Measurements from ENCODE around the gene TMEM168. TPM values are rescaled to one million over a fixed set of nuclear protein-coding genes. Genes with fewer than 3 reads are reported as not detected.

TMEM168 gene
- total and polyA plus RNA-seq, 2 donors (not counting 3 experiments of a cell fraction or from before 2014, with no cell fraction given) = 23.4 to 24.4 TPM

- dilution Hi-C loops (cut with MboI; ENCODE audit: extremely low pct_ligation_motif_present, low sequenced_read_pairs) = no loop called here
- no peak overlapping the region for H3K4me2 ChIP-seq (ENCODE audit: insufficient read depth, low read length)
Measured at GRCh38 chr7:112723416-112723815, 66.8 kb downstream of the TMEM168 start.

More at GRCh38 chr7:112723416-112723815, 66.8 kb downstream of the TMEM168 start:
- no peak overlapping the region for H3K4me3 ChIP-seq (replicated peaks in 1 of 3; ENCODE audit: insufficient read depth in 1 of 3, low read depth in 1 of 3, low read length in 3 of 3)
- no peak for DNase-seq (ENCODE audit: low read depth, low spot score)
- H3K9me3 ChIP-seq (replicated peaks; ENCODE audit: control insufficient read depth, insufficient read depth, low read length) = no peaks in the 10 kb centered on the region
- no peaks in the 10 kb centered on the region for H3K79me2 ChIP-seq (ENCODE audit: control insufficient read depth, insufficient read depth, low read length)
- ChIA-PET POLR2A (no interaction called here), CTCF (no interaction called here)
- no peaks in the 10 kb centered on the region for H4K20me1 ChIP-seq (replicated peaks; ENCODE audit: control insufficient read depth, extremely low read depth, insufficient read depth, low read length)
- H3K27ac ChIP-seq (ENCODE audit: insufficient read depth, low read depth, low read length) = no peak overlapping the region
- no peaks in the 10 kb centered on the region for H3K27me3 ChIP-seq (ENCODE audit: control insufficient read depth in 2 of 2, insufficient read depth in 2 of 2, low read length in 2 of 2)
- FAIRE-seq = no peak
- H3K9ac ChIP-seq (replicated peaks; ENCODE audit: extremely low read depth, insufficient read depth, low read length) = no peak overlapping the region
- no peaks in the 10 kb centered on the region for H3K9me1 ChIP-seq (replicated peaks; ENCODE audit: control insufficient read depth, extremely low read depth, insufficient read depth, low read length)
- H2AFZ ChIP-seq (ENCODE audit: low read depth, low read length) = no peak overlapping the region
- intact Hi-C loops (cut with micrococcal nuclease) = no loop called here
- BruUV-seq (replicated peaks) = no TSS peak
- no peaks in the 10 kb centered on the region for H3K36me3 ChIP-seq (ENCODE audit: control insufficient read depth in 2 of 2, extremely low read depth in 1 of 2, insufficient read depth in 2 of 2, low read length in 2 of 2)
- no peak for TF ChIP-seq MAX (IDR thresholded peaks at IDR 0.05; ENCODE audit: insufficient read depth, insufficient read length)
- no peak for TF ChIP-seq JUN (IDR thresholded peaks at IDR 0.05; ENCODE audit: borderline replicate concordance, insufficient read depth, insufficient read length, low read depth)
- TF ChIP-seq MYC (IDR thresholded peaks at IDR 0.05; ENCODE audit: low read depth, low read length) = no peak
- TF ChIP-seq POLR2AphosphoS5 (IDR thresholded peaks at IDR 0.05; ENCODE audit: insufficient read depth, low read depth, low read length) = no peak
- TF ChIP-seq GATA2 (IDR thresholded peaks at IDR 0.05; ENCODE audit: insufficient read depth, insufficient read length, low read depth, low read length) = no peak
- no peak for TF ChIP-seq EZH2 (IDR thresholded peaks at IDR 0.05; ENCODE audit: borderline replicate concordance, low read depth, low read length, severe bottlenecking)
- no peak for TF ChIP-seq POLR2A (IDR thresholded peaks at IDR 0.05; ENCODE audit: low read depth, low read length)
- no peak for TF ChIP-seq FOS (IDR thresholded peaks at IDR 0.05; ENCODE audit: borderline replicate concordance, insufficient read depth, low read length)
- no peak for TF ChIP-seq CTCF (IDR thresholded peaks at IDR 0.05; ENCODE audit: extremely low read depth in 1 of 2, insufficient read depth in 1 of 2, low read depth in 1 of 2, low read length in 2 of 2)
- H3K4me1 ChIP-seq (ENCODE audit: control insufficient read depth, extremely low read depth, insufficient read depth, low read length) = no peaks in the 10 kb centered on the region

All from endothelial cell of umbilical vein (primary cell).